ENCODE measurements around the gene RCC2.

DNA sequence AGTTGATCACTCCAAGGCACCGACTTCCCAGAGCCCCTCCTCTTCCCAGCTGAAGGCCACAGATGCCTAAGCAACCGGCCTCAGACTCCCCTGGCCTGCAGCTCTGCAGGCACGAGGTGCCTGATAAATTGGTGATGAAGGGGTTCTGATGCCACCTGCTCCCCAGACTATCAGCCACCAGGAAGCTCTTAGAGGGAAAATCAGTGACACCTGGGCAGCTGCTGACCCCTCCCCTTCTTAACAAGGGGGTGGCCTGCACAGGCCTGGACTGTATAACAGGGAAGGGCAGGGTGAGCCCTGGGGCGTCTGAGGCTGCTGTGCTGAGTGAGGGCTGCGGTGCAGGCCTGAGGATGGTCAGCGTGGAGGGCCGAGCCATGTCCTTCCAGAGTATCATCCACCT is 67.6 kb downstream of the RCC2 start, which contains the start of gene PADI6:
- TF ChIP-seq RFX5 (IDR thresholded peaks at IDR 0.05; ENCODE audit: low read length) = no peak
- no peak for TF ChIP-seq EP300 (IDR thresholded peaks at IDR 0.05; ENCODE audit: borderline replicate concordance in 1 of 2, low read depth in 1 of 2, low read length in 1 of 2)
- TF ChIP-seq, protein P1, sequence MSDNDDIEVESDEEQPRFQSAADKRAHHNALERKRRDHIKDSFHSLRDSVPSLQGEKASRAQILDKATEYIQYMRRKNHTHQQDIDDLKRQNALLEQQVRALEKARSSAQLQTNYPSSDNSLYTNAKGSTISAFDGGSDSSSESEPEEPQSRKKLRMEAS (IDR thresholded peaks at IDR 0.05; ENCODE audit: low read depth) = no peak
